CD4-positive, alpha-beta memory T cell (primary cell): ENCODE measurements around the gene STAP2. TPM values are rescaled to one million over a fixed set of nuclear protein-coding genes. Genes with fewer than 3 reads are reported as not detected.
"Not testable (repeated sequence)": the region's sequence is repeated elsewhere in the genome, so short reads cannot be mapped to it uniquely, and the experiment has no call there.

Experiments
- CTCF ChIA-PET: fragments of 350-600 bp; sonication (Branson Sonifier 250); formaldehyde crosslinking; loops from one replicate; lab custom pipeline; 2021; ENCODE audit warnings: inconsistent platforms; ENCODE audit not compliant: partially characterized antibody; lab: Charles Lee
- POLR2A ChIA-PET: fragments of 350-600 bp; sonication (Branson Sonifier 250); formaldehyde crosslinking; loops from one replicate; lab custom pipeline; 2021; ENCODE audit not compliant: partially characterized antibody; lab: Charles Lee
- DNase-seq, 5 donors: peaks; one replicate each; pipeline versions ENCODE4 v3.0.0 to v3.0.0-alpha.2; 2020 to 2022; ENCODE audit warnings: mixed read lengths in 1 of 5
- H3K27ac ChIP-seq: one replicate; pipeline ENCODE4 v1.7.0; 2013; ENCODE audit warnings: low read depth, low read length
- H3K27me3 ChIP-seq: 2 replicates; pipeline ENCODE4 v1.7.0; 2013; ENCODE audit warnings: mild to moderate bottlenecking, low read length, moderate library complexity; ENCODE audit not compliant: insufficient read depth
- H3K36me3 ChIP-seq: 2 replicates; pipeline ENCODE4 v1.7.0; 2013; ENCODE audit warnings: mild to moderate bottlenecking, low read length, moderate library complexity; ENCODE audit not compliant: insufficient read depth
- H3K4me1 ChIP-seq: 2 replicates; pipeline ENCODE4 v1.7.0; 2013; ENCODE audit warnings: mild to moderate bottlenecking, low read length, moderate library complexity; ENCODE audit not compliant: insufficient read depth
- H3K4me3 ChIP-seq, 2 donors: one replicate each; pipeline ENCODE4 v1.7.0; 2013; ENCODE audit warnings: low read length in 2 of 2, mild to moderate bottlenecking in 1 of 2
- H3K9me3 ChIP-seq, 2 donors: one replicate each; pipeline ENCODE4 v1.7.0; 2013; ENCODE audit warnings: low read length in 2 of 2, control low read depth in 1 of 2; ENCODE audit not compliant: control insufficient read depth in 1 of 2
- H3K27ac Mint-ChIP-seq, 7 donors: one replicate each; pipeline ENCODE4 v1.8.0; 2020 to 2021; ENCODE audit warnings: mixed read lengths in 7 of 7, mild to moderate bottlenecking in 6 of 7, inconsistent platforms in 3 of 7, moderate library complexity in 3 of 7
- H3K27me3 Mint-ChIP-seq, 2 donors: one replicate each; pipeline ENCODE4 v1.8.0; 2020 to 2021; ENCODE audit warnings: mixed read lengths in 2 of 2
- H3K36me3 Mint-ChIP-seq, 2 donors: one replicate each; pipeline ENCODE4 v1.8.0; 2020 to 2021; ENCODE audit warnings: mixed read lengths in 2 of 2, inconsistent platforms in 1 of 2, mild to moderate bottlenecking in 1 of 2
- H3K4me1 Mint-ChIP-seq, 4 donors: one replicate each; pipeline ENCODE4 v1.8.0; 2020 to 2021; ENCODE audit warnings: mixed read lengths in 4 of 4, mild to moderate bottlenecking in 1 of 4
- H3K4me3 Mint-ChIP-seq, 8 donors: one replicate each; pipeline ENCODE4 v1.8.0; 2020 to 2021; ENCODE audit warnings: mixed read lengths in 8 of 8, mild to moderate bottlenecking in 7 of 8, moderate library complexity in 6 of 8, inconsistent platforms in 3 of 8
- H3K9me3 Mint-ChIP-seq, 8 donors: one replicate each; pipeline ENCODE4 v1.8.0; 2020 to 2021; ENCODE audit warnings: mixed read lengths in 8 of 8, mild to moderate bottlenecking in 5 of 8, inconsistent platforms in 3 of 8, moderate library complexity in 1 of 8
- intact Hi-C: fragments of 100-400 bp; cut with micrococcal nuclease; formaldehyde crosslinking; loops from one replicate; pipeline ENCODE4 v1.15.1; 2023
- polyA plus RNA-seq, 2 donors: library from polyadenylated mRNA; unstranded; fragments of 300-500 nt; fragmentation: Illumina TruSeq; gene quantifications; one replicate each; pipeline ENCODE4 v1.2.3, GENCODE V29; 2021
- total RNA-seq, 2 experiments: library from RNA; stranded (reverse); gene quantifications; one replicate each; pipeline ENCODE4 v1.2.3, GENCODE V29; 2021

The STAP2 gene
- total and polyA plus RNA-seq, 4 experiments from 2014 or later = 0.86 to 2.6 (median 2.3) TPM

DNA sequence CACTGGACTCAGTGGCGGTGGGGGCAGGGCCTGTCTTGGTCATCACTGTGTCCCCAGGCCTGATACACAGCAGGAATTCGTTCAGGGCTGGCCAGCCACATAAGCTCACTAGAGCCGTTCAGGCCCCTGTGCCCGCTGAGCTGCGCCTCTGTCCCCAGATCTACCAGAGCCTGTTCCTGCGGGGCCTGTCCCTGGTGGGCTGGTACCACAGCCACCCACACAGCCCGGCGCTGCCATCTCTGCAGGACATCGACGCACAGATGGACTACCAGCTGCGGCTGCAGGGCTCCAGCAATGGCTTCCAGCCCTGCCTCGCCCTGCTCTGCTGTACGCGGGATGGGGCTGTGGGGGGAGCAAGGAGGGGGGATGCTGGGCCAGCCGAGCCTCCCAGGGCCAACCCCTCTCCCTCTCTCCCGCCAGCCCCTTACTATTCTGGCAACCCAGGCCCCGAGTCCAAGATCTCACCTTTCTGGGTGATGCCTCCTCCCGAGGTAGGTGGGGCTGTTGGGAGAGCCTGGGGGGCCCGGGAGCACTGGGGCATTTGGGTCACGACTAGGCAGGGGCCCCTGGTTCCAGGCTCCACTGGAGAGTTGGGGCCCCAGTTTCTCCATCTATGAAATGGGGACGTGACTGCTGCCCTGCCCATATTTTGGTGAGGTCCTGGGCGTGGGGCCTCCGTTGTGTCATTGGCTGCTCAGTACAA is 18.6 kb upstream of the STAP2 start:
- intact Hi-C loops = no loop called here

DNA sequence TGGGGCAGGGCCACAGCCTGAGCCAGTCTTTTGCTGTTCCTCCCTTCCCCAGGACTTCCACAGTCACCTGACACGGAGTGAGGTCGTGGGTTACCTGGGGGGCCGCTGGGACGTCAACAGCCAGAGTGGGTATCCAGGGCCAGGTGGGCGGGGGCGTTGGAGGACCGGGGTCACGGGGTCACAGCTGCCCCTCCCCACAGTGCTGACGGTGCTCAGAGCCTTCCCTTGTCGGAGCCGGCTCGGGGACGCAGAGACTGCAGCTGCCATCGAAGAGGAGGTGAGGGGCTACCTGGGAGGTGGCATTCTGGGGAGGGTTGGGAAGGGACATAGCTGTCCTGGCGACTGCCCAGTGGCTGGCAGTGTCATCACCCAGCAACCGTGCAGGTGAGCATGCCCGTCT is 16.3 kb upstream of the STAP2 start:
- Histone ChIP-seq H3K27ac (no peak overlapping the region), H3K4me1 (no peaks in the 10 kb centered on the region), H3K27me3 (no peaks in the 10 kb centered on the region), H3K4me3 (no peak overlapping the region), H3K9me3 (no peaks in the 10 kb centered on the region), H3K36me3 (peaks cover 4% of the 10 kb centered on the region)
- Mint-ChIP-seq H3K4me3 (no peak overlapping the region), H3K9me3 (peaks cover 0 to 2% (median 0%) of the 10 kb centered on the region in 8 donors), H3K36me3 (peaks cover 0 to 4% of the 10 kb centered on the region in 2 donors), H3K27ac (no peak overlapping the region), H3K27me3 (no peaks in the 10 kb centered on the region), H3K4me1 (peaks cover 0 to 3% (median 1%) of the 10 kb centered on the region in 4 donors)
- CTCF ChIA-PET = interaction anchor here (0.6 to 2.4 kb wide), 3 partner anchors 11 to 833 kb away, joined by 3 to 10 read pairs (median 4); no protein-coding TSS in a partner anchor
- POLR2A ChIA-PET = interaction anchor here (0.5 kb wide), 1 partner anchor 88 kb away, joined by 3 read pairs; no protein-coding TSS in a partner anchor
- intact Hi-C loops = no loop called here
- DNase-seq = no peak

More for the DNA sequence above, 18.6 kb upstream of the STAP2 start:
- no peaks in the 10 kb centered on the region for H3K27me3 ChIP-seq
- peaks cover 16% of the 10 kb centered on the region for H3K36me3 ChIP-seq
- Mint-ChIP-seq H3K4me1 (peaks cover 0 to 3% (median 1%) of the 10 kb centered on the region in 4 donors), H3K27ac (peak overlapping the region in 1 of 7 donors; percentile 57), H3K36me3 (peaks cover 7 to 16% of the 10 kb centered on the region in 2 donors), H3K27me3 (no peaks in the 10 kb centered on the region), H3K4me3 (no peak overlapping the region), H3K9me3 (peaks cover 0 to 2% (median 0%) of the 10 kb centered on the region in 8 donors)
- H3K9me3 ChIP-seq = no peaks in the 10 kb centered on the region
- H3K4me1 ChIP-seq = no peaks in the 10 kb centered on the region
- H3K27ac ChIP-seq = no peak overlapping the region
- H3K4me3 ChIP-seq = no peak overlapping the region
- DNase-seq = no peak
- ChIA-PET CTCF (interaction anchor here (2.2 kb wide), 1 partner anchor 90 kb away, joined by 8 read pairs; no protein-coding TSS in a partner anchor), POLR2A (interaction anchor here (0.6 to 1.1 kb wide), 2 partner anchors 11 to 15 kb away, joined by 3 to 4 read pairs; no protein-coding TSS in a partner anchor)

DNA sequence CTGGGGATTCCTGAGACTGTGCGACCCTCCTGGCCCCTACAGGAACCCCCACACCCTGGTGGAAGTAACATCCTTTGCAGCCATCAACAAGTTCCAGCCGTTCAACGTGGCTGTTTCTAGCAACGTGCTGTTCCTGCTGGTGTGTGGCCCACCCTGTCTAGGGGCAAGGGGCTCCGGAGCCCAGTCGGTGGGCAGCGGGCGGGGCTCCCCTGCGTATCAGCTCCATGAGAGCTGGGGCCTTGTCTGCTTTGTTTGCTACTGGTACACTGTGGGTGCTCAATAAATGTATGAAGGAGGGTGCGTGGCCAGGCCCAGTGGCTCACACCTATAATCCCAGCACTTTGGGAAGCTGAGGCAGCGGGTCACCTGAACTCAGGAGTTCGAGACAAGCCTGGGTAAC is 15.7 kb upstream of the STAP2 start:
- H3K27me3 Mint-ChIP-seq = no peaks in the 10 kb centered on the region
- ChIA-PET POLR2A (no interaction called here), CTCF (interaction anchor here (0.9 to 2.6 kb wide), 4 partner anchors 9 to 87 kb away, joined by 3 to 18 read pairs (median 9); partner anchors contain the start of gene STAP2)
- Histone ChIP-seq H3K27ac (no peak overlapping the region), H3K36me3 (no peaks in the 10 kb centered on the region), H3K9me3 (no peaks in the 10 kb centered on the region), H3K4me1 (no peaks in the 10 kb centered on the region), H3K27me3 (no peaks in the 10 kb centered on the region), H3K4me3 (no peak overlapping the region)
- H3K4me1 Mint-ChIP-seq = peaks cover 0 to 3% (median 1%) of the 10 kb centered on the region in 4 donors
- intact Hi-C loops = no loop called here
- DNase-seq = no peak
- H3K9me3 Mint-ChIP-seq = peaks cover 0 to 2% (median 0%) of the 10 kb centered on the region in 8 donors
- no peak overlapping the region for H3K4me3 Mint-ChIP-seq
- peak overlapping the region in 1 of 7 donors; percentile 41 for H3K27ac Mint-ChIP-seq
- peaks cover 0 to 4% of the 10 kb centered on the region in 2 donors for H3K36me3 Mint-ChIP-seq

DNA sequence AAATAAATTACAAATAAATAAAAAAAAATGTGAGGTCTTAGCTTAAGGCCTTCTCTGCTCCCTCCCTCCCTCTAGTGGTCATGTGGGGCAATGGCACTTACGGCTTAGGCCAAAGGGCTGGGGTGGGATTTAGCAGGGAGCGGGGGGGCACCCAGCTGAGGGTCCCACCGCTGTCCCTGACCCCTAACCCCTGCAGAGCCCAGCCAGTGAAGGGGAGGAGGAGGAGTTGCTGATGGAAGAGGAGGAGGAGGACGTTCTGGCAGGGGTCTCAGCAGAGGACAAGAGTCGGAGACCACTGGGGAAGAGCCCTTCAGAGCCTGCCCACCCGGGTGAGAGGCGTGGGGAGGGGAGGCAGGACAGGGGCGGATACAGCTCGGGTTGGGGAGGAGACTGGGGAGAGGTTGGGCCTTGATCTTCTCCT is 14.1 kb upstream of the STAP2 start:
- H3K4me1 Mint-ChIP-seq = peaks cover 0 to 3% (median 1%) of the 10 kb centered on the region in 4 donors
- H3K27me3 ChIP-seq = no peaks in the 10 kb centered on the region
- H3K36me3 Mint-ChIP-seq = peaks cover 0 to 3% of the 10 kb centered on the region in 2 donors
- H3K27ac ChIP-seq = no peak overlapping the region
- POLR2A ChIA-PET = interaction anchor here (1.1 to 1.7 kb wide), 7 partner anchors 8 to 106 kb away, joined by 4 to 15 read pairs (median 6); partner anchors contain the start of genes MPND, SH3GL1 and YJU2
- DNase-seq = peak; percentile 55 to 62 (median 61)
- H3K27ac Mint-ChIP-seq = peak overlapping the region in 6 of 7 donors; percentile 52 to 88 (median 78)
- H3K4me3 ChIP-seq = no peak overlapping the region
- H3K27me3 Mint-ChIP-seq = no peaks in the 10 kb centered on the region
- intact Hi-C loops = loop anchor here (1.0 kb wide), 2 partner anchors 28 to 85 kb away; no protein-coding TSS in a partner anchor
- H3K9me3 ChIP-seq = no peaks in the 10 kb centered on the region
- H3K36me3 ChIP-seq = no peaks in the 10 kb centered on the region
- no peaks in the 10 kb centered on the region for H3K4me1 ChIP-seq
- peaks cover 0 to 2% (median 0%) of the 10 kb centered on the region in 8 donors for H3K9me3 Mint-ChIP-seq
- H3K4me3 Mint-ChIP-seq = no peak overlapping the region
- CTCF ChIA-PET = interaction anchor here (0.6 to 3.0 kb wide), 25 partner anchors 9 to 284 kb away, joined by 3 to 61 read pairs (median 6); partner anchors contain the start of genes MPND, SH3GL1, STAP2 and YJU2

DNA sequence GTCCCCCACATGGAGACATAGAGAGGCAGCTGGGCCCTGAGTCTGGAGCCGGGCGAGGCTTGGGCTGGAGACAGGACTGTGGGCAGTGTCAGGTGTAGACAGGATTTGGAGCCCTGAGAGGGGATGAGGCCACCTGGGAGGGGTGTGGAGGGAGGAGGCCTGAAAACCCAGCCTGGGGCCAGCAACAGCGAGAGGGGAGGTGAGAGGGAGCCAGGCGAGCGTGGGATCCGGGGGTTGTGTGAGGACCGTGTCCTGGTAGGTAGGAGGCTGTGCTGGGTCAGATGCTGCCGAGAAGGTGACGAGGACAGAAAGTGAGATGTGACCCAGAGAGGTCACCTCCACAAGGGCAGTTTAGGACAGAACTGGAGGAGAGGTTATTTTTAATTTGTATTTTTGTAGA is 12.1 kb upstream of the STAP2 start:
- Histone ChIP-seq H3K9me3 (no peaks in the 10 kb centered on the region), H3K36me3 (no peaks in the 10 kb centered on the region), H3K27me3 (no peaks in the 10 kb centered on the region), H3K4me3 (no peak overlapping the region), H3K27ac (no peak overlapping the region), H3K4me1 (no peaks in the 10 kb centered on the region)
- Mint-ChIP-seq H3K4me1 (peaks cover 0 to 4% (median 2%) of the 10 kb centered on the region in 4 donors), H3K27ac (peak overlapping the region in 2 of 7 donors; percentile 55 to 57), H3K4me3 (no peak overlapping the region), H3K36me3 (peaks cover 4 to 6% of the 10 kb centered on the region in 2 donors), H3K27me3 (no peaks in the 10 kb centered on the region), H3K9me3 (peaks cover 0 to under 1% (median 0%) of the 10 kb centered on the region in 8 donors)
- ChIA-PET CTCF (interaction anchor here (0.6 kb wide), 1 partner anchor 491 kb away, joined by 3 read pairs; no protein-coding TSS in a partner anchor), POLR2A (no interaction called here)
- no peak for DNase-seq
- intact Hi-C loops = no loop called here

DNA sequence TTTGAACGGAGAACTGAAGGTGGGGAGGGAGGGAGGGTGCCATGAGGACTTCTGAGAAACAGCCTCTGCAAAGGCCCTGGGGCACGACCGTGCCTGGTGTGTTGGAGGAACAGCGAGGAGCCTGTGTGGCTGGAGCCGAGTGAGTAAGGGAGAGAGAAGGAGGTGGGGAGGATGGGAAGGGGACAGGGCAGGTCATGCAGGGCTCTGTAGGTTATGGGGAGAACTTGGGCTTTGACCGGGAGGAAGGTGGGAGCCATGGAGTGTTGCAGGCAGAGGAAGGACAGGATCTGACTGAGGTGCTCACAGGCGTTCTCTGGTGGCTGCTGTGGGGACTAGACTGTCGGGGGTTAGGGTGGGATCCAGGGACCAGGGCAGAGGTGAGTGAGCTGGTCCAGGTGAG is 11.5 kb upstream of the STAP2 start:
- Histone ChIP-seq H3K4me3 (no peak overlapping the region), H3K9me3 (no peaks in the 10 kb centered on the region), H3K36me3 (no peaks in the 10 kb centered on the region), H3K27ac (no peak overlapping the region), H3K4me1 (no peaks in the 10 kb centered on the region), H3K27me3 (no peaks in the 10 kb centered on the region)
- ChIA-PET CTCF (no interaction called here), POLR2A (no interaction called here)
- DNase-seq = no peak
- intact Hi-C loops = no loop called here
- Mint-ChIP-seq H3K4me1 (peaks cover 3 to 7% (median 5%) of the 10 kb centered on the region in 4 donors), H3K27ac (peak overlapping the region in 4 of 7 donors; percentile 52 to 60 (median 56)), H3K4me3 (no peak overlapping the region), H3K27me3 (no peaks in the 10 kb centered on the region), H3K36me3 (peaks cover 4 to 10% of the 10 kb centered on the region in 2 donors), H3K9me3 (no peaks in the 10 kb centered on the region)

- H3K36me3 ChIP-seq, H3K4me1 Mint-ChIP-seq, H3K4me3 ChIP-seq, H3K27ac Mint-ChIP-seq, H3K27me3 Mint-ChIP-seq, H3K27ac ChIP-seq, H3K9me3 ChIP-seq, DNase-seq, H3K27me3 ChIP-seq, H3K9me3 Mint-ChIP-seq, intact Hi-C loops, H3K4me3 Mint-ChIP-seq, POLR2A ChIA-PET, H3K4me1 ChIP-seq: not testable (repeated sequence)
- CTCF ChIA-PET = interaction anchor here (0.7 kb wide), 1 partner anchor 83 kb away, joined by 3 read pairs; no protein-coding TSS in a partner anchor
- H3K36me3 Mint-ChIP-seq = peaks cover 4 to 10% of the 10 kb centered on the region in 2 donors
Measured at GRCh38 chr19:4349225-4349624, 10.6 kb upstream of the STAP2 start.
